ENCODE measurements around the gene SELENOO.

DNA sequence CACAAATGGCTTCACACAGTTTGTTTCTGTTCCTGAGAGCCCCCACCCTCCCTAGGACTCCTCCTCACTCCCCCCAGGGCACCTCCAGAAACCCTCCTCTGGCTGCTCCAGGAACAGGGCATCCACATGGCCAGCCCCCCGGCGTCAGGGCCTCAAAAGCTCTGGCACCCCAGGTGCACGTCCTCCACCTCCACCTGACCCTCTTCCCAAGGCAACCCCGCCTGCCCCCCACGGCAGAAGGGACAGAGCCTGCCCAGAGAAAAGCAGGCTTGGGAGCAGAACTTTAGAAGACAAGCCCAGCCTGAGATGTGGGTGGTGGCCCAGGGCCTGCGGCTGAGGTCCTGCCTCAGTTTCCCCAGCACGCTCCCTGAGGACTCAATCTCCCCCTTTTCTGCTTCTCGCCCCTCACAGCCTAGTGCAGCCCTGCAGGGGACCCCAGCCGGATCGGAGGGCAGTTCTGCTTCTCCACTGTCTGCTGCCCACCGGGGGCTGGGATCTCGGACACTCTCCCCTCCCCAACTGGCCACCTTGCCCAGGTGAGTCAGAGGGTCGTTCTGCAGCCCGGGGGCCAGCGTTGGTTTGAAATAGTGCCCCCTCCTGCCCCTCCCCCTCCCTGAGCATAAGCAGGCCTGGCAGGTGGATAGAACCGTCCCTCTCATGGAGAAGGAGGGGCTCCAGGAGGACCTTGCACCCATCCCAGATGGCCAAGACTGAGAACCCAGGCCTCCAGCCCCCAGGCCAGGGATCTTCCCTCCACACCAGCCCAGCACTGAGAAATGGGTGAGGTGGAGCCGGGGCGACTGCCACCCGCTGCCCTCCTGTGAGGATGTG, 17.5 kb upstream of the SELENOO start:
- no peak for TF ChIP-seq CTCF (IDR thresholded peaks at IDR 0.05)
- no peak for TF ChIP-seq POLR2A (IDR thresholded peaks at IDR 0.05)

Data from thyroid gland (tissue), 4 donors.